Activated T-helper 17 cell treated with anti-CD3 and anti-CD28 coated beads, Interleukin-2, amount 50 U/mL, for 72 hours (primary cell): ENCODE measurements around the gene S100A9. TPM values are rescaled to one million over a fixed set of nuclear protein-coding genes. Genes with fewer than 3 reads are reported as not detected.
A peak's percentile ranks its signal among the peaks of the same experiment; 100 is the strongest.

ENCODE experiments used
- ATAC-seq: fragments of 150-1000 bp; cut with Tn5 transposase; replicated peaks from 2 replicates; pipeline ENCODE4 v1.10.0; 2021; ENCODE audit warnings: mild to moderate bottlenecking, moderate library complexity
- H3K27ac Mint-ChIP-seq: one replicate; pipeline ENCODE4 v1.8.0; 2022; ENCODE audit warnings: mixed read lengths
- H3K27me3 Mint-ChIP-seq: one replicate; pipeline ENCODE4 v1.8.0; 2022; ENCODE audit warnings: mixed read lengths
- H3K36me3 Mint-ChIP-seq: one replicate; pipeline ENCODE4 v1.8.0; 2022; ENCODE audit warnings: low read depth, mild to moderate bottlenecking, mixed read lengths
- H3K4me1 Mint-ChIP-seq: one replicate; pipeline ENCODE4 v1.8.0; 2022; ENCODE audit warnings: mixed read lengths
- H3K4me3 Mint-ChIP-seq: one replicate; pipeline ENCODE4 v1.8.0; 2022; ENCODE audit warnings: mild to moderate bottlenecking, mixed read lengths
- H3K9me3 Mint-ChIP-seq: one replicate; pipeline ENCODE4 v1.8.0; 2022; ENCODE audit warnings: mixed read lengths
- total RNA-seq, 2 donors: library from RNA; stranded (reverse); gene quantifications; one replicate each; pipeline ENCODE4 v1.2.3, GENCODE V29; 2022

Gene S100A9
- total RNA-seq, 2 donors from 2014 or later = 0.66 TPM; not detected in 1

- no peaks in the 10 kb centered on the region for H3K4me1 Mint-ChIP-seq
- no peaks in the 10 kb centered on the region for H3K36me3 Mint-ChIP-seq
- H3K9me3 Mint-ChIP-seq = peaks cover 10% of the 10 kb centered on the region
- H3K4me3 Mint-ChIP-seq = no peak overlapping the region
- peaks cover 33% of the 10 kb centered on the region for H3K27me3 Mint-ChIP-seq
- ATAC-seq = no peak
- no peak overlapping the region for H3K27ac Mint-ChIP-seq
Observed at GRCh38 chr1:153379591-153379990, 21.9 kb downstream of the S100A9 start.

- Mint-ChIP-seq H3K27me3 (peaks cover 31% of the 10 kb centered on the region), H3K9me3 (peaks cover 10% of the 10 kb centered on the region), H3K4me3 (no peak overlapping the region), H3K4me1 (no peaks in the 10 kb centered on the region), H3K36me3 (no peaks in the 10 kb centered on the region), H3K27ac (no peak overlapping the region)
- no peak for ATAC-seq
Observed at GRCh38 chr1:153380711-153381110, 23.1 kb downstream of the S100A9 start.

GRCh38 chr1:153384958-153385580, 27.4 kb downstream of the S100A9 start:
- no peak overlapping the region for H3K4me3 Mint-ChIP-seq
- no peaks in the 10 kb centered on the region for H3K36me3 Mint-ChIP-seq
- peaks cover 23% of the 10 kb centered on the region for H3K27me3 Mint-ChIP-seq
- H3K27ac Mint-ChIP-seq = no peak overlapping the region
- H3K4me1 Mint-ChIP-seq = no peaks in the 10 kb centered on the region
- H3K9me3 Mint-ChIP-seq = peaks cover 10% of the 10 kb centered on the region
- no peak for ATAC-seq

- peak; percentile 37 for ATAC-seq
- peaks cover 5% of the 10 kb centered on the region for H3K9me3 Mint-ChIP-seq
Observed at GRCh38 chr1:153386500-153386901, 28.8 kb downstream of the S100A9 start.

GRCh38 chr1:153387001-153387400, 29.3 kb downstream of the S100A9 start:
- Mint-ChIP-seq H3K4me1 (no peaks in the 10 kb centered on the region), H3K4me3 (no peak overlapping the region)
- ATAC-seq = no peak

More at GRCh38 chr1:153386500-153386901, 28.8 kb downstream of the S100A9 start:
- no peaks in the 10 kb centered on the region for H3K4me1 Mint-ChIP-seq
- H3K36me3 Mint-ChIP-seq = no peaks in the 10 kb centered on the region
- peak overlapping the region; percentile 8 for H3K27ac Mint-ChIP-seq
- H3K27me3 Mint-ChIP-seq = peaks cover 18% of the 10 kb centered on the region
- H3K4me3 Mint-ChIP-seq = no peak overlapping the region

GRCh38 chr1:153387785-153388184, 30.1 kb downstream of the S100A9 start:
- Mint-ChIP-seq H3K27me3 (peaks cover 9% of the 10 kb centered on the region), H3K36me3 (no peaks in the 10 kb centered on the region), H3K4me1 (no peaks in the 10 kb centered on the region), H3K9me3 (no peaks in the 10 kb centered on the region), H3K4me3 (no peak overlapping the region), H3K27ac (no peak overlapping the region)
- ATAC-seq = no peak

More at GRCh38 chr1:153387001-153387400, 29.3 kb downstream of the S100A9 start:
- H3K9me3 Mint-ChIP-seq = no peaks in the 10 kb centered on the region
- H3K27ac Mint-ChIP-seq = peak overlapping the region; percentile 8
- H3K36me3 Mint-ChIP-seq = no peaks in the 10 kb centered on the region
- peaks cover 13% of the 10 kb centered on the region for H3K27me3 Mint-ChIP-seq

GRCh38 chr1:153389401-153389800, 31.7 kb downstream of the S100A9 start:
- Mint-ChIP-seq H3K27me3 (peaks cover 13% of the 10 kb centered on the region), H3K4me1 (no peaks in the 10 kb centered on the region), H3K36me3 (no peaks in the 10 kb centered on the region), H3K4me3 (no peak overlapping the region), H3K27ac (no peak overlapping the region), H3K9me3 (no peaks in the 10 kb centered on the region)
- ATAC-seq = no peak

- Mint-ChIP-seq H3K36me3 (no peaks in the 10 kb centered on the region), H3K4me1 (no peaks in the 10 kb centered on the region), H3K27ac (no peak overlapping the region)
Observed at GRCh38 chr1:153389973-153390879, 32.6 kb downstream of the S100A9 start.

GRCh38 chr1:153390938-153391710, 33.5 kb downstream of the S100A9 start, which contains the start of gene S100A8:
Gene S100A8, minus strand, starts transcription at chr1:153391073. Its CDS starts 538 bp downstream, at chr1:153390535.
- no peaks in the 10 kb centered on the region for H3K9me3 Mint-ChIP-seq
- no peaks in the 10 kb centered on the region for H3K4me1 Mint-ChIP-seq
- no peaks in the 10 kb centered on the region for H3K36me3 Mint-ChIP-seq
- no peak within 1 kb of the TSS for H3K27ac Mint-ChIP-seq
- no peak within 1 kb of the TSS for H3K4me3 Mint-ChIP-seq
- no peak for ATAC-seq
- peaks cover 22% of the 10 kb centered on the region for H3K27me3 Mint-ChIP-seq

More at GRCh38 chr1:153389973-153390879, 32.6 kb downstream of the S100A9 start:
- Mint-ChIP-seq H3K27me3 (peaks cover 15% of the 10 kb centered on the region), H3K9me3 (no peaks in the 10 kb centered on the region), H3K4me3 (no peak overlapping the region)
- no peak for ATAC-seq

GRCh38 chr1:153392258-153392657, 34.6 kb downstream of the S100A9 start:
- H3K9me3 Mint-ChIP-seq = no peaks in the 10 kb centered on the region
- no peak overlapping the region for H3K27ac Mint-ChIP-seq
- ATAC-seq = no peak
- H3K36me3 Mint-ChIP-seq = no peaks in the 10 kb centered on the region
- H3K27me3 Mint-ChIP-seq = peaks cover 22% of the 10 kb centered on the region
- no peak overlapping the region for H3K4me3 Mint-ChIP-seq
- no peaks in the 10 kb centered on the region for H3K4me1 Mint-ChIP-seq

- H3K27me3 Mint-ChIP-seq = peaks cover 22% of the 10 kb centered on the region
- H3K9me3 Mint-ChIP-seq = no peaks in the 10 kb centered on the region
- H3K27ac Mint-ChIP-seq = no peak overlapping the region
- H3K4me3 Mint-ChIP-seq = no peak overlapping the region
- no peaks in the 10 kb centered on the region for H3K4me1 Mint-ChIP-seq
- no peaks in the 10 kb centered on the region for H3K36me3 Mint-ChIP-seq
- no peak for ATAC-seq
Observed at GRCh38 chr1:153392822-153393221, 35.2 kb downstream of the S100A9 start.

- Mint-ChIP-seq H3K9me3 (no peaks in the 10 kb centered on the region), H3K4me3 (no peak overlapping the region), H3K27me3 (peaks cover 22% of the 10 kb centered on the region), H3K27ac (no peak overlapping the region), H3K36me3 (no peaks in the 10 kb centered on the region), H3K4me1 (no peaks in the 10 kb centered on the region)
- ATAC-seq = no peak
Observed at GRCh38 chr1:153393926-153394325, 36.3 kb downstream of the S100A9 start.

- Mint-ChIP-seq H3K36me3 (no peaks in the 10 kb centered on the region), H3K27ac (no peak overlapping the region), H3K4me3 (no peak overlapping the region), H3K9me3 (no peaks in the 10 kb centered on the region), H3K4me1 (no peaks in the 10 kb centered on the region), H3K27me3 (peaks cover 18% of the 10 kb centered on the region)
- no peak for ATAC-seq
Observed at GRCh38 chr1:153394391-153394790, 36.7 kb downstream of the S100A9 start.

- no peaks in the 10 kb centered on the region for H3K36me3 Mint-ChIP-seq
- peaks cover 15% of the 10 kb centered on the region for H3K27me3 Mint-ChIP-seq
- no peak overlapping the region for H3K4me3 Mint-ChIP-seq
- H3K4me1 Mint-ChIP-seq = no peaks in the 10 kb centered on the region
- ATAC-seq = no peak
- no peak overlapping the region for H3K27ac Mint-ChIP-seq
- no peaks in the 10 kb centered on the region for H3K9me3 Mint-ChIP-seq
Observed at GRCh38 chr1:153395136-153395685, 37.6 kb downstream of the S100A9 start.
